WERI-Rb-1 (cell line): ENCODE data around the gene NCK2.

Experiments used
- DNase-seq: peaks from one replicate; pipeline ENCODE4 v3.0.0-alpha.2; 2020
- H3K27ac ChIP-seq: fragments of 250-450 bp; sonication (Bioruptor Pico); 2 replicates; pipeline ENCODE4 v1.5.1; 2020; ENCODE audit warnings: mild to moderate bottlenecking, moderate library complexity
- H3K27me3 ChIP-seq: fragments of 250-450 bp; sonication (Bioruptor Pico); 2 replicates; pipeline ENCODE4 v1.5.1; 2021; ENCODE audit warnings: mild to moderate bottlenecking, low read depth, moderate library complexity; ENCODE audit not compliant: insufficient read depth, severe bottlenecking
- H3K36me3 ChIP-seq: fragments of 250-450 bp; sonication (Bioruptor Pico); 2 replicates; pipeline ENCODE4 v1.5.1; 2020; ENCODE audit warnings: mild to moderate bottlenecking, moderate library complexity
- H3K4me3 ChIP-seq: 2 replicates; pipeline ENCODE4 v1.5.1; 2011; ENCODE audit warnings: low read depth, mild to moderate bottlenecking, control low read depth, low read length
- H3K9me3 ChIP-seq: fragments of 250-450 bp; sonication (Bioruptor Pico); 2 replicates; pipeline ENCODE4 v1.5.1; 2021; ENCODE audit warnings: mild to moderate bottlenecking, moderate library complexity; ENCODE audit not compliant: severe bottlenecking
- CTCF ChIP-seq: IDR thresholded peaks from 2 replicates; pipeline ENCODE4 v1.5.1; 2011; ENCODE audit warnings: low read depth, mild to moderate bottlenecking, control low read depth, inconsistent platforms, low read length

Gene NCK2

GRCh38 chr2:105744909-105745853 is at the start of gene NCK2:
Gene NCK2, plus strand, starts transcription at chr2:105744912. Its CDS starts 110,152 bp downstream, at chr2:105855064.
- no peaks in the 10 kb centered on the region for H3K27me3 ChIP-seq
- peaks cover 8% of the 10 kb centered on the region for H3K36me3 ChIP-seq
- peak within 1 kb of the TSS; percentile 82 for H3K27ac ChIP-seq
- peak within 1 kb of the TSS; percentile 59 for H3K4me3 ChIP-seq
- no peaks in the 10 kb centered on the region for H3K9me3 ChIP-seq
- DNase-seq: peak; percentile 31
- no peak for TF ChIP-seq CTCF

GRCh38 chr2:105697781-105698449 is 46.8 kb upstream of the NCK2 start:
- Histone ChIP-seq H3K4me3 (no peak overlapping the region), H3K27me3 (no peaks in the 10 kb centered on the region), H3K9me3 (no peaks in the 10 kb centered on the region), H3K36me3 (no peaks in the 10 kb centered on the region), H3K27ac (no peak overlapping the region)
- no peak for TF ChIP-seq CTCF
- no peak for DNase-seq

- Histone ChIP-seq H3K27ac (no peak overlapping the region), H3K4me3 (no peak overlapping the region), H3K9me3 (no peaks in the 10 kb centered on the region), H3K27me3 (no peaks in the 10 kb centered on the region), H3K36me3 (no peaks in the 10 kb centered on the region)
- no peak for TF ChIP-seq CTCF
- DNase-seq: no peak
Measured at GRCh38 chr2:105698820-105699219, 45.9 kb upstream of the NCK2 start.

- H3K36me3 ChIP-seq: no peaks in the 10 kb centered on the region
- no peaks in the 10 kb centered on the region for H3K27me3 ChIP-seq
- DNase-seq: no peak
- H3K9me3 ChIP-seq: peaks cover 2% of the 10 kb centered on the region
- no peak for TF ChIP-seq CTCF
- H3K4me3 ChIP-seq: no peak overlapping the region
- no peak overlapping the region for H3K27ac ChIP-seq
Measured at GRCh38 chr2:105701042-105701441, 43.7 kb upstream of the NCK2 start.

DNA sequence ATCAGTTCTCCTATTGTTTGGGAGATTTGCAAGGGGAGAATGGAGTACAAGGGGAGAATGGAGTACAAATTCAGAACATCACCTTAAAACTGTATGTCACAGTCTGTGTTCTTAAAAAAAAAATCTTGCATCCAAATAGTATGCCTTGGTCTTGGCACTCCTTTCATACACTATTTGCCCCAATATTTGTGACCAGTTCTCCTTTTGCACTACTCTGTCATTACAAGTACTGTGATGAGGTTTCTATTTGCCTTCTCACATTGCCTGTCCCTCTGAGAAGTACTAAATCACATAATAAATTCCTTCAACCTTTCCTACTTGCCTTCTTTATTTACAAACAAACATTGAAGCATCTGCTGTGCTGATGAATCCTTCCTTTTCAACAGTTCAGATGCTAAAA is 36.0 kb upstream of the NCK2 start:
- Histone ChIP-seq H3K27me3 (no peaks in the 10 kb centered on the region), H3K4me3 (no peak overlapping the region), H3K9me3 (peaks cover 2% of the 10 kb centered on the region), H3K27ac (no peak overlapping the region), H3K36me3 (no peaks in the 10 kb centered on the region)
- DNase-seq: no peak
- TF ChIP-seq CTCF: no peak
